ENCODE data around the gene ELOVL2.
A peak's percentile ranks its signal among the peaks of the same experiment; 100 is the strongest.

ELOVL2 gene

GRCh38 chr6:11055127-11055627 lies 11.1 kb upstream of the ELOVL2 start:
- no peak for DNase-seq

GRCh38 chr6:11054722-11055121 lies 10.6 kb upstream of the ELOVL2 start:
- DNase-seq, result no peak

- DNase-seq, result no peak
These were observed 9.2 kb upstream of the ELOVL2 start for GRCh38 chr6:11053307-11053706.

GRCh38 chr6:11050731-11051130 lies 6.6 kb upstream of the ELOVL2 start:
- DNase-seq, result no peak

- DNase-seq, result no peak
These were observed 635 bp upstream of the ELOVL2 start for GRCh38 chr6:11044712-11045167.

GRCh38 chr6:11043378-11043960 lies 636 bp downstream of the ELOVL2 start:
- peak; percentile 47 for DNase-seq

- DNase-seq, result peak; percentile 47
These were observed 1.2 kb downstream of the ELOVL2 start for GRCh38 chr6:11042750-11043377.

GRCh38 chr6:11042025-11042749 lies 1.9 kb downstream of the ELOVL2 start:
- DNase-seq, result no peak

- no peak for DNase-seq
These were observed 4.0 kb downstream of the ELOVL2 start for GRCh38 chr6:11040134-11040533.

- no peak for DNase-seq
These were observed 5.1 kb downstream of the ELOVL2 start for GRCh38 chr6:11039040-11039439.

GRCh38 chr6:11036977-11037430 lies 7.1 kb downstream of the ELOVL2 start:
- DNase-seq, result no peak

GRCh38 chr6:11036351-11036740 lies 7.8 kb downstream of the ELOVL2 start:
- DNase-seq, result no peak

- no peak for DNase-seq
These were observed 8.3 kb downstream of the ELOVL2 start for GRCh38 chr6:11035616-11036350.

- no peak for DNase-seq
These were observed 10.3 kb downstream of the ELOVL2 start for GRCh38 chr6:11033825-11034224.

- DNase-seq, result no peak
These were observed 13.2 kb downstream of the ELOVL2 start for GRCh38 chr6:11030904-11031303.

- no peak for DNase-seq
These were observed 15.1 kb downstream of the ELOVL2 start for GRCh38 chr6:11028959-11029358.

- no peak for DNase-seq
These were observed 16.5 kb downstream of the ELOVL2 start for GRCh38 chr6:11027565-11028110.

GRCh38 chr6:11025921-11026635 lies 18.0 kb downstream of the ELOVL2 start:
- DNase-seq, result no peak

GRCh38 chr6:11025130-11025529 lies 19.0 kb downstream of the ELOVL2 start:
- DNase-seq, result no peak

- DNase-seq, result no peak
These were observed 21.1 kb downstream of the ELOVL2 start for GRCh38 chr6:11023032-11023431.

- DNase-seq, result no peak
These were observed 22.4 kb downstream of the ELOVL2 start for GRCh38 chr6:11021714-11022113.

- DNase-seq, result no peak
These were observed 23.1 kb downstream of the ELOVL2 start for GRCh38 chr6:11021003-11021402.

All from DMS79 treated with DMSO at 0.1 percent for 48 hours (cell line).